CD14-positive monocyte (primary cell): ENCODE measurements around the gene MS4A8. TPM values are rescaled to one million over a fixed set of nuclear protein-coding genes. Genes with fewer than 3 reads are reported as not detected.

ENCODE experiments used
- DNase-seq, 3 donors: peaks; one replicate each; pipeline ENCODE4 v3.0.0-alpha.2; 2011 to 2022
- H2AFZ ChIP-seq: 2 replicates; pipeline ENCODE4 v1.6.0; 2012; ENCODE audit warnings: mild to moderate bottlenecking, low read depth, low read length, inconsistent platforms; ENCODE audit not compliant: insufficient read depth, poor library complexity, severe bottlenecking
- H3K27ac ChIP-seq, 2 donors: 1 replicate in 1 of 2; 2 replicates in 1 of 2; pipeline ENCODE4 v1.5.1; 2012 to 2013; ENCODE audit warnings: low read length in 2 of 2, control low read depth in 1 of 2, inconsistent platforms in 1 of 2, low read depth in 1 of 2, mild to moderate bottlenecking in 1 of 2
- H3K27me3 ChIP-seq, 2 donors: one replicate each; pipeline versions ENCODE4 v1.6.0 to v1.6.1; 2011 to 2013; ENCODE audit warnings: low read length in 2 of 2; ENCODE audit not compliant: control insufficient read depth in 2 of 2, insufficient read depth in 2 of 2
- H3K36me3 ChIP-seq, 2 donors: replicated peaks in 1 of 2; 1 replicate in 1 of 2; 2 replicates in 1 of 2; pipeline versions ENCODE4 v1.5.1 to v1.6.1; 2012 to 2013; ENCODE audit warnings: low read length in 2 of 2, control low read depth in 1 of 2, inconsistent platforms in 1 of 2, mild to moderate bottlenecking in 1 of 2; ENCODE audit not compliant: insufficient read depth in 2 of 2, control insufficient read depth in 1 of 2
- H3K4me1 ChIP-seq, 2 donors: 1 replicate in 1 of 2; 2 replicates in 1 of 2; pipeline versions ENCODE4 v1.5.1 to v1.6.1; 2012 to 2013; ENCODE audit warnings: low read length in 2 of 2, control low read depth in 1 of 2, inconsistent platforms in 1 of 2, mild to moderate bottlenecking in 1 of 2, moderate library complexity in 1 of 2; ENCODE audit not compliant: insufficient read depth in 2 of 2, control insufficient read depth in 1 of 2
- H3K4me2 ChIP-seq: replicated peaks from 2 replicates; pipeline ENCODE3; 2012; ENCODE audit warnings: low read length, moderate library complexity, mild to moderate bottlenecking; ENCODE audit not compliant: poor library complexity, severe bottlenecking; ENCODE audit errors: extremely low read depth
- H3K4me3 ChIP-seq, 3 experiments: fragments of 200-600 bp in 1 of 3; sonication (generic) in 1 of 3; replicated peaks in 1 of 3; 1 replicate in 2 of 3; 2 replicates in 1 of 3; pipeline ENCODE4 v1.5.1; 2011 to 2013; ENCODE audit warnings: low read length in 3 of 3, mild to moderate bottlenecking in 3 of 3, control low read depth in 2 of 3, low read depth in 2 of 3, inconsistent platforms in 1 of 3, moderate library complexity in 1 of 3
- H3K79me2 ChIP-seq: 2 replicates; pipeline ENCODE4 v1.6.0; 2012; ENCODE audit warnings: mild to moderate bottlenecking, control low read depth, inconsistent platforms, low read length, moderate library complexity; ENCODE audit not compliant: insufficient read depth
- H3K9ac ChIP-seq: 2 replicates; pipeline ENCODE4 v1.6.0; 2017; ENCODE audit warnings: low read length, mild to moderate bottlenecking; ENCODE audit not compliant: insufficient read depth, poor library complexity, severe bottlenecking
- H3K9me3 ChIP-seq, 2 donors: replicated peaks in 1 of 2; 1 replicate in 1 of 2; 2 replicates in 1 of 2; pipeline versions ENCODE4 v1.5.1 to v1.6.1; 2012 to 2013; ENCODE audit warnings: low read length in 2 of 2, control low read depth in 1 of 2; ENCODE audit not compliant: control insufficient read depth in 1 of 2, insufficient read depth in 1 of 2
- H4K20me1 ChIP-seq: 2 replicates; pipeline ENCODE4 v1.6.0; 2012; ENCODE audit warnings: mild to moderate bottlenecking, low read length, control low read depth, moderate library complexity; ENCODE audit not compliant: insufficient read depth
- H3K27ac Mint-ChIP-seq, 7 donors: one replicate each; pipeline ENCODE4 v1.8.0; 2020; ENCODE audit warnings: mild to moderate bottlenecking in 7 of 7, mixed read lengths in 7 of 7, moderate library complexity in 6 of 7, inconsistent platforms in 2 of 7
- H3K27me3 Mint-ChIP-seq, 3 donors: one replicate each; pipeline ENCODE4 v1.8.0; 2021 to 2022; ENCODE audit warnings: low read depth in 3 of 3, mild to moderate bottlenecking in 3 of 3, mixed read lengths in 3 of 3, moderate library complexity in 3 of 3, inconsistent platforms in 1 of 3
- H3K36me3 Mint-ChIP-seq, 2 donors: one replicate each; pipeline ENCODE4 v1.8.0; 2020; ENCODE audit warnings: mixed read lengths in 2 of 2, inconsistent platforms in 1 of 2, mild to moderate bottlenecking in 1 of 2
- H3K4me1 Mint-ChIP-seq: one replicate; pipeline ENCODE4 v1.8.0; 2020; ENCODE audit warnings: mild to moderate bottlenecking, mixed read lengths
- H3K4me3 Mint-ChIP-seq, 2 donors: one replicate each; pipeline ENCODE4 v1.8.0; 2020; ENCODE audit warnings: mild to moderate bottlenecking in 2 of 2, mixed read lengths in 2 of 2, moderate library complexity in 1 of 2
- H3K9me3 Mint-ChIP-seq, 7 donors: one replicate each; pipeline ENCODE4 v1.8.0; 2020 to 2022; ENCODE audit warnings: mixed read lengths in 7 of 7, mild to moderate bottlenecking in 6 of 7, moderate library complexity in 6 of 7, inconsistent platforms in 2 of 7
- CTCF ChIP-seq: fragments of 200-600 bp; IDR thresholded peaks from one replicate; pipeline ENCODE4 v1.8.0; 2022; ENCODE audit warnings: antibody characterized with exemption, mild to moderate bottlenecking
- WGBS: methylation state at CpG from one replicate; pipeline ENCODE4 v1.1.5; 2013; ENCODE audit warnings: missing lambda C conversion rate; ENCODE audit not compliant: insufficient coverage; 5-methylcytosine and 5-hydroxymethylcytosine counted together
- intact Hi-C, 2 donors: fragments of 100-400 bp; cut with micrococcal nuclease; formaldehyde crosslinking; loops; one replicate each; pipeline versions ENCODE4 v1.15.0 to v1.15.1; 2023
- polyA plus RNA-seq, 3 donors: library from polyadenylated mRNA; depleted of rRNA in 1 of 3; unstranded in 2 of 3; stranded (reverse) in 1 of 3; fragments of 300-500 nt in 2 of 3; fragments of >200 nt in 1 of 3; fragmentation: Illumina TruSeq in 2 of 3; gene quantifications; 1 replicate in 2 of 3; 2 replicates in 1 of 3; pipeline ENCODE4 v1.2.3, GENCODE V29; 2012 to 2021

MS4A8 gene
- polyA plus RNA-seq, 3 donors: not detected

- Mint-ChIP-seq H3K27me3 (peaks cover 0 to 9% (median 5%) of the 10 kb centered on the region in 3 donors), H3K4me3 (no peak overlapping the region)
Observed at GRCh38 chr11:60691661-60692060, 7.8 kb upstream of the MS4A8 start.

GRCh38 chr11:60699936-60700335 is 524 bp downstream of the MS4A8 start:
- Mint-ChIP-seq H3K27me3 (peaks cover 2 to 4% (median 3%) of the 10 kb centered on the region in 3 donors), H3K36me3 (no peaks in the 10 kb centered on the region), H3K4me1 (peaks cover 2% of the 10 kb centered on the region), H3K27ac (no peak overlapping the region), H3K9me3 (peaks cover 0 to 6% (median 0%) of the 10 kb centered on the region in 7 donors), H3K4me3 (no peak overlapping the region)
- no peaks in the 10 kb centered on the region for H3K36me3 ChIP-seq
- H3K4me2 ChIP-seq: no peak overlapping the region
- TF ChIP-seq CTCF: no peak
- DNase-seq: no peak
- H3K27ac ChIP-seq: no peak overlapping the region
- H3K79me2 ChIP-seq: no peaks in the 10 kb centered on the region
- no peak overlapping the region for H3K9ac ChIP-seq
- 100% methylated on average over 3 of the region's 5 CpGs for WGBS
- intact Hi-C loops: no loop called here
- no peak overlapping the region for H2AFZ ChIP-seq
- no peaks in the 10 kb centered on the region for H4K20me1 ChIP-seq
- H3K4me1 ChIP-seq: no peaks in the 10 kb centered on the region
- H3K9me3 ChIP-seq: no peaks in the 10 kb centered on the region
- no peaks in the 10 kb centered on the region for H3K27me3 ChIP-seq
- H3K4me3 ChIP-seq: no peak overlapping the region

More at GRCh38 chr11:60691661-60692060, 7.8 kb upstream of the MS4A8 start:
- Mint-ChIP-seq H3K27ac (no peak overlapping the region), H3K36me3 (no peaks in the 10 kb centered on the region), H3K4me1 (no peaks in the 10 kb centered on the region), H3K9me3 (peaks cover 0 to 14% (median 5%) of the 10 kb centered on the region in 7 donors)
- H3K9me3 ChIP-seq: peaks cover 0 to 5% of the 10 kb centered on the region in 2 donors
- no peak overlapping the region for H3K27ac ChIP-seq
- DNase-seq: no peak
- no peaks in the 10 kb centered on the region for H3K4me1 ChIP-seq
- TF ChIP-seq CTCF: no peak
- H3K4me2 ChIP-seq: no peak overlapping the region
- no peaks in the 10 kb centered on the region for H3K27me3 ChIP-seq
- H2AFZ ChIP-seq: no peak overlapping the region
- H3K36me3 ChIP-seq: no peaks in the 10 kb centered on the region
- WGBS: 88% methylated on average over 5 of the region's 5 CpGs
- H3K4me3 ChIP-seq: no peak overlapping the region
- H4K20me1 ChIP-seq: no peaks in the 10 kb centered on the region
- intact Hi-C loops: no loop called here
- H3K79me2 ChIP-seq: no peaks in the 10 kb centered on the region
- H3K9ac ChIP-seq: no peak overlapping the region
